GM18519 (cell line): ENCODE measurements around the gene MEF2C.

ENCODE experiments used
- ATAC-seq: cut with Tn5 transposase; IDR thresholded peaks from one replicate; pipeline ENCODE4 v1.9.1; 2021; ENCODE audit warnings: mild to moderate bottlenecking, moderate library complexity; ENCODE audit not compliant: unreplicated experiment, low FRiP score

MEF2C gene

DNA sequence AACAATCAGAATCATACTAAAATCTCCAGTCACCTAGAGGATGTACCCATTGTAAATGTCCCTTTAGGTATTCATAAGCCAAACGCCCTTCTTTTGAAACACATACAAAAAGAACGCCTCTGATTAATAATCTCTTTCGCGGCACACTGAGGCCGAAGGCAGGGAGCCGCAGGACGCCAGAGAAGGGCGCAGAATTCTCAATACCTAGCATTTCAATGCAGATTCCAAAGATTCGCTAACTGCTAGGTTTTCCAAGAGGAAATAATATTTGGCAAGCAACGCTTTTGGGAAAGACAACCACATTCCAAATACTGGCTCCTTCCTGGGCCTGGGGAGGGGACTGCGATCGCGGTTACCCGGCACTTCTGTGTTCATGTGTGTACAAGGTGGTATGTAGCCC is 203.3 kb downstream of the MEF2C start:
- no peak for ATAC-seq

DNA sequence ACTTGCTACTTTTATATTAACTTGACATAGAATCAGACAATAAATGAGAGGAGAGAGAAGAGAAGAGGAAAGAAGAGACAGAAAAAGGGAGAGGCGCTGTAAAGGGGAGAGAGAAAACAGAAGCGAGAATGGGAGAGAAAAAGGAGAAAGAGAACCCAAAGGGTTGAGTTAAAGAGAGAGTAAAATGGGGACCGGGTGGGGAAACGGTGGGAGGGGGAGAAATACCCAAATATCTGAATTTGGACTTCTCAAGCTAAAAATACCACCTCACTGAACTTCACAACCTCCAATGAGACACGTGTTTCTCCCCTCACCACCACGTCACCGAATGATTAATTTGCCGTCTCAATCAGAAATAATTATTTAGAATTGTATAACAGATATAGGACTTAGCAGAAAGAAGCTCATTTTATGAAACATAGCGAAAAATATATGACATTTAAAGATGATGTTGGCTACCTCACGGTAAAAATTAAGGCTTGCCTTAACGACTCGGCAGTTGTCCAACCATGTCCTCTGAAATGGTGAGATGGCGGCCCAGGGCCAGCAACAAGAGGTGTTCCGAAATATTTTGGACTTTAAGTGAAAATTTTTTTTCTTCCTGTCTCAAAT is 204.1 kb downstream of the MEF2C start:
- no peak for ATAC-seq

DNA sequence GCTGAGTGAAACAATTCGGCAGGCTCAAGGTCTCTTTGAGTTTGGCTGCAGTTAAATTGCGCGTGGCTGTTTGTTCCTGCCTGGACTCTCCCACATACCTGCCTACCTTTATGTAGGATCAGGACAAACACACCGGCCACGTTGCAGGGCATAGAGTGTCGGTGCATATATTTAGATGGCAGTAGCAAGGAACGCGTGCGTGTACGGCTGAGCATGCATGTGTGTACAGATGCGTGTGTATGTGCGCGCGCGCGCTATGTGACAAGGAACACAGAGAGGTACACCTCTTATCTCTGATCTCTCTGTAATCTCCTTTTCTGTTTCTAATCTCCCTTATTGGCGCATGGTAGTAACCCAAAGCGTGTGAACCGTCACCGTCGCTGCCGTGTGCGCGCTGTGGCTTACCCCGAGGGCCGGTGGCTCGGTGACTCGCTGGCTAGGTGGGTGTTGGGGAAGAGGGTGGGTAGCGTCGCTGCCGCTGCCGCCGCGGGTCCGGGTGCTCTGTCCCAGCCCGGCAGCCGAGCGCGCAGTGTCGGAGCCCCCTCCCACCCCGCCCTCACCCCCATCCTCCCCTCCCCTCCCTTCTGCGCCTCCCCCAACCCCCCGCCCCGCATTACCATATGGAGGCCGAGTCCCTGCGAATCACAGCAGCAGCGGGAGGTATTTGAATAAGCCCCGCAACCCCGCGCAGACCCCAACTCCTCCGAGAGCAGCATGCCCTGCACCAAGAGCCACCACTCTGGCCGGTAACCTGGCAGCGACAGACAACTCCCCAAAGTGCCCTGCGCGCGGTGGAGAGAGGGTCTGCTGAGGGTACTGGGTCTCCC is 204.8 kb downstream of the MEF2C start:
- no peak for ATAC-seq

DNA sequence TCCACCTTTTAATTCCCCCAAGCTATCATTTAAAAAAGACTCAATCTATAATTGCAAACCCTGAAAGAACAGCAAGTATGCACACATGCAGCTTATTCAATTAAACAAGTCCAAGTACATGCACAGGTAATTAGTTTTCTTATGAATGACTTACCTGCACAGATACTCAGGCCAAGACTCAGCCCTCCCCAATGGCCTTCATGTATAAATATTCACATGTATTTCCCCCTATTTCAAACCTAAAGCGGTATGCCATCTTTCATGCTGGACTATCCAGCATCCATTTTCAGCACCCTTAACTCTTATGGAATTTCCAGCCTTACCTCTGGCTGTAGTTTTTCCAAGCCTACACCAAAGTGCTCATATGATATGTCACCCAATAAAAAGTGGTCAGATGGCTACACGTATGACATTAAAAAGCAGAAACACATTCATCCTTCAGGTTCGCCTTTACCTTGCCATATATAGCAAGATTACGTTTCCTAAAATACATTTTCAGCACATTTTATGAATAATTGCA is 205.5 kb downstream of the MEF2C start:
- no peak for ATAC-seq

DNA sequence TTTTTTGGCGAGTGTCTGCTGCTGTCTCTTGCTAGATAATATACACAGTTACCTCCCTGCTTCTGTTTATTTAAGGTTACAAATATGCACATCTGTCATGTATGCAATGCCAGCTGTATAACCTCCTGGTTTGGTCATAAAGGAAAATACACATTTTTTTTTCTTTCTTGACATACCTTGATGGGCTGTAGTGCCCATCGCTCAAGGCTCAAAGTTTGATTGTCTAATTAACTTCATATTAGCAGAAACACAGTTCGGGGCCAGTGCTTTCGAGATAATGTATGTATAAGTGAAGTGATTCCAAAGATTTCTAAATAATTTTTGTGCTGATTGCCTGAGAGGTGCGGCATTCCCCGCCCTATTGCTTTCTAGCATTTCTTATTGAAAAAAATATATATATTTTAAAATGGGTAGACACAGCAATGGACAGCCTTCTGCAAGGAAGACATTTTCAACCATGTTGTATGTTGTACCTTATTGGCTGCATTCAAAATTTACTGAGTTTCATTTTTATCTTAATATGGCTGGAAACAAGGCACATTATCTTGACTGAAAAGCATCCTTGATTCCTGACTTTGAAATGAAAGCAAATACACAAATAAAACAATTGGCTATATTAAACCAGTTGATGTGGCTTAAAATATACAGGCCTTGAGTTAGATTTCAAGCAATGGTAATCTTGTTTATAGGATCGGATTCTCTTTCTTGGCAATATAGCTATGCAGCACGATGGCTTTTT is 206.2 kb downstream of the MEF2C start:
- no peak for ATAC-seq

DNA sequence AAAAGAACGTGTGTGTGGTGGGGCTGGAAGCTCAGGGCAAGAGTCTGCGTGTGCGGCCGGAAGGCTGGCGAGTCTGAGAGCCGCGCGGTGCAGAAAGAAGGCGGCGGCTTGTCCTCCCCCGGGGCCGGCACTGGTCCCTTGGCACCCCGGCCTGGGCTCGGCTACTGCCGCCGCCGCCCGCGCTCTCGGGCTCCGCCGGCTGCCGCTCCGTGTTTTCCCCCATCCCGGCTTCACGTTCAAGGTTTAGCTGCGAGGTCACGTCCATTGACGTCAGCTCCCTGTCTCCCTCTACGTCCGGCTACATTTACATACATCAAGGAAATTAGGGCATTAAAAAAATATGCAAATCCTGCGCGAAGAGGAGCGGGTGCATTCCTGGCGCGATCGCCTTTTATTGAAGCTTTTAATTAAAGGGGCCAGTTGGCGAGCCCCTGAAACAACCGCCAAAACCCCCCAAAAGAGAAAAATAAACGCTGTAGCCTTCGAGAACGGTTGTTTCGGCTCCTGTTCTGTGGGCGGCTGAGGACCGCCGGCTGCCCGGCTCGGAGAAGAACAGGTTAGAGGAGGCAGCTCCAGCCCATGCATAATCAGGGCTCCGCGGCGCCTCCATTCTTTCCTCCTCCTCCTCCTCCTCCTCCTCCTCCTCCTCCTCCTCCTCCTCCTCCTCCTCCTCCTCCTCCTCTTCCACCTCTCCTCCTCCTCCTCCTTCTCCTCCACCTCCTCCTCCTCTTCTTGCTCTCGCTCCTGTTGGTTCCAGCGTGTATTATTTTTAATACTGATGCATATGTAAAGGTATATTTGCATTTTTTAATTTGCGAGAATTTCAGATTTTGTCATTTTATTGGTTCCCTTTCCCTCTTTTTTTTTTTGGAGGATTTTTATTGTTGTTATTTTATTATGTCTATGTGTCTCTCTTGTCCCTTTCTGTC is 207.0 kb downstream of the MEF2C start:
- ATAC-seq, result peak; percentile 33

DNA sequence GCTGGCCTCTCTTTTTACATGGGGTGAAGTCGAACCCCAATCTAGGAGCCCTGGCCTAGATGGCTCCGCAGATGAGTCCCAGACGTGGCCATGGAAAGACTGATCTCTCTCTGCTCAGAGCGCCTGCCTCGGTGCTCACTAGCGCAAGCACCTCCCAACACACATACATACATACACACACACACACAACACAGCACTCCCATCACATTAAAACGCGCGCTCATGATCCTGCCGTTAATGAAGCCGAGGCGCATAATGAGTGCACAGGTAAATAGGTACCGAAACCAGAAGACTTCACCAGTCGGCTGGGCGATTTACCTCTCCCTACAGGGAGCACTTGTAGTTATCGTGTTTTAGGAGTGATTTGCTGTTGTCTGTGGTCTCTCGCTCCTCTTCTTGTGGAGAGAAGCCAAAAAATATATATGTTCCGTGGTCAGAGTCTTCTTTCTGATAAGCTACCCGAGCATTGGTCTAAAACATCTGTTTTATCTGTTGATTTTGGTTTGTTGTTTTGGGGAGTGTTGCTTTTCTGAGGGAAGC is 207.7 kb downstream of the MEF2C start:
- peak; percentile 6 for ATAC-seq

DNA sequence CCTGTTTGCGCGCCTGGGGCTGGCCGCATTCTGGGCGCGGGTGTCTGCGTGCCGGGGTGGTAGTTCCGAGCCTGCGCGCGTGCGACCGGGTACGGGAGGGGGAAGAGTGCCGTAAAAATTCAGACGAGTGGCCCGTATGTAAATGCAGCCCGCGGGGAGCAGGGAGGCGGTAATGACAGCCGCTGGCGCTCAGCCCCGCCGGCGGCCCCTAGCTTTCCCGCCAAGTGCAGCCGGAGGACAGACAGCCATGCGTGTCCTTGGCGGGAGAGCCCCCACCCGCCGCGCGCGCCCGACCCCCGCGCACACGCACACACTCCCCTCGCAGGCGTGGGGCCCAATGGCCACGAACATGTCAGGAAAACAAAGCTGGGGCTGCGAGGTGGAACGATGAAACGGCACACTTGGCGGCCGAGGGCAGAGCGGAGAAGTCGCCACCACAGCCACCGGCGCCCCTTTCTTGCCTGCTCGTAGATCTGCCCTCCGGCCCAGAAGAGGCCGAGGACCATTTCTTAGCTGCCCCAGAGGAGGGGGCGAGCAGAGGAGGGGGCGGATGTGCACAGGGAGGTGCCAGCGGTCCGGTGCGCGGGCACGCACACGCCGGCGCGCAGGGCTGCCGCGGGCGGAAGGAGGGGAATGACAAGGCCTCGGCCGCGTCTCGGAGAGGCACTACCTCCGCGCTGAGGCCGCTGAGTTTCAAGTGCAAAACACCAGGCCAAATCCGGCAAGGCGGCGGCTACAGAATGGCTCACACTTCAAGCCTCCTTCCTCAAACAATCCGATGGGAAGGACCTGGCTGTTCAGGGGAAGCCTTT is 208.4 kb downstream of the MEF2C start:
- peak; percentile 60 for ATAC-seq

DNA sequence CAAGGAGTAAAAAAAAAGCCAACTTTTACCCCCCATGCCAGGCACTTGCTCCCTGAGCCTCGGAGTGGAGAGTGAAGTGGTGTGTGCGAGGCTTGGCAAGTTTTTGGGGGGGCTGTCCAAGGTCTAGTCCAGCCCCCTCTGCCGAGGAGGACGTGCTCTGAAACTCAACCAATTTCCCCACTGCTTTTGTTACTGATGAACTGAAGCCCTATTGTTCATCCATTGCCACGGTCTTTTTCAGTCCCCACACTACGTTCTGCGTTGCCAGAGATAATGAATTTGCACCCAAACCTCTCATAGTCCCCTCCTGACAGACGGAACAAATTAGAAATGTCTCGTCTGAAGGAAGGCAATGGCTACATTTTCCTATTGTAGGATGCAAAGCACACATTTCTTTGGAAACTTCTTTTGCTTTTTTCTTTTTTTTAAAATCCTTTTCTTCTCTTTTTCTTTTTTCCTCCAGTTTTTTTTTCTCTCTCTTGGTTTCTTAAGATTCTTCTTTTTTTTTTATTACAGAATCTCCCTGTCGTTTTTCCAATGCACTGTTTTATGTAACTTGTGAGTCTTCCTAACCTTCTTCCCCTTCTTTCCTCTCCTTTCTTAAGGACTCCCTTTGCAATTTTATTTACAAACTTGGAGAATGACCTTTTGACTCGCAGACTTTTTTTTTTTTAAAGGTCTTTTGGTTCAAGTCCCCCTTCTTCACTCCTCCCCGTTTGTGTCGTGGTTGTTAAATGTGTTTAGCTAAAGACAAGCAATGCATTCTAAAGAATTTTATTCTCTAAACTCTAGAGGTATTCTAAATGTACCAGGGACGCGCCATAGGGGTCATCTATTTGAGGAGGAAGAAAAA is 209.5 kb downstream of the MEF2C start:
- no peak for ATAC-seq

DNA sequence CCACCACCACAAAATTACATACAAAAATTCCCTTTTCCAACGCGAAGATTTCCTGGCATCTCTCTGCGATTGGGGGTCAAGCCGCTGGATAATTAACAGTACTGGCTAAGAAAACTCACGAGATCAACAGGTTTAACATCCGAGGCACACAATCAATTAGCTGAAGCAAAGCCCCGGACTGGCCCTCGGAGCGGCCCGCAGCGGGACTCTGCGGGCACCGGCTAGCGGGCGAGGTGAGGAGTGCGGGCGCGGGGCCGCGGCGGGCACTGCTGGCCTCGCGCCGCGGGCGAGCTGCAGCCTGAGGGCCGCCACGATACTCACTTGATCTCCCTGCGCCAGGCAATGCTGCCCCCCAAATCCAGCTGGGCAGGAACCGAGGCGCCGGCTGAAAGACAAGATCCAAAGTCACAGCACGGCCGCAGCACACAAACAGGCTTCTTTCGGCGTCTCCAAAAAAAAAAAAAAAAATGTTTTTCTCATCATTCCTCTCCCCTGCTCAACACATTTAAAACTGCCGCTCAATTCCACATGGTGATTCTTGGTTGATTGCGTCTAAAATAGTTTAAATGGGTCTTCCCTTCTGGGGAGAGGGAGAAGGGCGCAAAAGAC is 210.2 kb downstream of the MEF2C start:
- no peak for ATAC-seq

DNA sequence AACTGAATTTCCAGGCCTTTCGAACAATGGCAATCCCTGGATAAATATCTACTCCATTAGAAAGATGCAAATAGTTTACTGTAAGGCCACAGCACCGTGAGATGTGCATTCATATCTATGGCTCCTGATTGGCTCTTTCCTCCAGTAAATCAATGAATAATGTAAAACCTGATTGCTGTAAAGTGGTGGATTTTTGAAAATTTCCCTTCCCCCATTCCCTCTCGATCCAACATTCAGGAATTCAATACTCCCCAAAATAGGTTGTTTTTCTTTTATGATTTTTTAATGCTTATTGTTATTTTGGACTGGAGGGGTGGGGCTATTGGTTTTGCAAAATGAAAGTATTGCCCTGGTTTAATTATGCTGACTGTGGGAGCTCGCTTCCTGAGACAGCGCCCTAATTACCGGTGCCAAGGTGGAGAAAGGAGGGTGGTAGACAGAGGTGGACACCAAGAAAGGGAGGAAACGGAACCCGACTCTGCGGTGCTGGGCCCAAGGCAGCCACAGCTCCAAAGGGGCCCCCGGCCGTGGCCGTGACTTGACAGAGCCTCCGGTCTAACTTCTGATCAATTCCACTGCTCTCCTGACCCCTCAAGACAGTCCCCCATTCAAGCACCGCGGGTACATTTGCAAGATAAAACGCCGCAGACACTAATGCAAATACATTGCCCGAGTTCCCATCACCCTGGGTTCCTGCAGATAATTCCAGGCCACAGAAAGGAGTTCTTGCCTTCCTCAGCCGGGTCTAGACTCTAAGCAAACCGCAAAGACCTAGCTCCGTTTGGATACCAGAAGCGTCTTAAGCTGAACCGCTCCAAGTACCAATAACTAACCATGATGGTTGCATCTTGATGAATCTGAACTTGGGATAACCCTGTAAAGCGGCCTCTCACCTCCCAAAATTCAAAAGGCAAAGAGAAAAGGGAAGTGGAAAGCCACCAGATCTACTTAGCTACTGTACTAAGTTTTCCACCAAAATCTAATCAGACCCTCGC is 211.2 kb downstream of the MEF2C start:
- no peak for ATAC-seq

DNA sequence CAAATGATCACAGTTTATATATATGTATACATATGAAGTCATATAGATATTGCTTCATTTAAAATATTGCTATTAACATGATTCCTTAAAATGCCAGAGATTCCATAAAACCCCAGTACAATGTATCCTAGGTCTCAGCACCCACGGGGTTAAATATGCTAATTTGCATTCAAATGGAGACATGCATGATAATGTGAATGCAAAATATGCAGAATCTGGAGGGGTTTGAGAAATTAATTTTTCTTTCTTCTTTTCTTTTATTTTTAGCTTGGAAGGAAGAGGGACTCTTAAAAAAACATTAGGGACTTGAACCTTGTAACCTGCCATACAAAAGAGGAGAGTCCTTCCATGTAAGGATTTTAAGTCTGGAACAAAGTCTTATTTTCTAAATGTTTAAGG is 211.9 kb downstream of the MEF2C start:
- ATAC-seq, result no peak

DNA sequence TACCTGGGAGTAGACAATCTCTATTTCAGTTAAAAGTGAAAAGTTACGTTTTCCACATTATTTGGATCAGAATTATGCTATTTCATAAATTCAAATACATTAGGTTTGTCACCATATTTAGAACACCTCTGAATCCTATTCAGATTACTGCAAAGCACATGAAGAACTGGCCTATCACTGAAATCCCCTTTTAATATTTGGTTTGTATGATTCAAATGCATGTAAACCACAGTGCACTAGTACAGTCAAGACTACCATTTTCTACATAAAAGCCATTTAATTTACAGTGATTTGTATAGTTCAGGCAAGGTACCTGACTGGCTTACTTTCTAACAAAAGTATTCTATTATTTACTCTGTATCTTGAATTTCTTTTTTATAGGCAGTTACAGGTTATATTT is 212.5 kb downstream of the MEF2C start:
- no peak for ATAC-seq

DNA sequence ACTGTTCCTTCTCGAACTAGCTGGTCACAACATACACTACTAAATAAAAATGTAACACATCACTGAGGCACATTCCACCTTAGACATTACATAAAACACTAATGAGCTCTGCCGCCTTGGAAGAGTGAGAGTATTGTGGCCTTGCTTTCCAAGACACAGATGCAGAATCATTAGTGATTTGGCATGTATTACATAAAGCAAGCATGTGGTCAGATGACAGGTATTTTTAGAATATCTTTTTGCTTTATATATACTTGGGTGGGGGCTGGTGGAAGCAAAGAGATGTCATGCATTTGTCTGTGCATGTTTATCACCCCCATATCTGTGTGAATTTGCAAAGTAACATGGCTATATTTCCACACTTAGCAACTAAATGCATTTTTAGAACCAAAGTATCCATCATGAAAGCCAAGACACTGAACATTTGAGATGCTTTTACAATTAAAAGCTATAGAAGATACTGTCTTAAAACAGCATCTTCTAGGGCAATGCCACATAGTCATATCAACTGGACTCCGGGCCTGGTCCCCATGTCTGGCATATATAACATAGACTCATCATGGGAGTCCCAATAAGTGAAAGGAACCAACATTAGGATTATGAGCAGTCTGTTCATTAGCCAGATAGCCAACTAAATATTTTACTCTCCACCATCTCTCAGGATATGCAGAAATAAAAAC is 213.5 kb downstream of the MEF2C start:
- no peak for ATAC-seq

DNA sequence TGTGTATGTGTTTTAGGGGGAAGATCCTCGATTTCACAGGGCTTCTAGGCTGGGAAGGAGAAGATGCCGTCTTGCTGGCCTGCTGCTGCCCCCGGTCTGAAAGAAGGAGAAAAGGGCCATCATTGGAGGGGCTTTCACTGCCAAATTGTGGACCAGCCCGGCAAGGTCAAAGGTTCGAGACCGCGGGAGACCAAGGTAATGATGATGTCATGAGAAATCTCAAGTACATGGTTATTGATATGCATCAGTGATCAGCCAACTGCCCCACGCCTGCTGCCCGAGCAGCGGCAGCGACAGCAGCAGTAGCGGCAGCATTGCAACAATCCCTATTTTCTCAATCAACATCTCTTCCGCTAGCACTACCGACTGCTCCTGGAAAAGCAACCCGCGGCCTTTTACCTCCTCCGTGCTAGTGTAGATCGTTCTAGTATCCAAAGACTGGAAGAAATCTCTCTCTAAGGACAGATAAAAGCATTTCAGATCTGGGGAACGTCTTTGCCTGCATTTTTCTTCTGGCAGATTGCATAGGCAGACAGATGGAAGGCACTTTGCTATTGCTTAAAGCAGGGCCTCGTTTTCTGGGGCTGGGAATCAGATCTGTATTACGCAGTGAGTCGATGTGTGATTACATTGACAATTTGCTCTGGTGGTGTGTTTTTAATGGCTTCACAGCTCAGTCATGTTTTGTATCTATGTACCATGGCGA is 215.3 kb downstream of the MEF2C start:
- ATAC-seq, result peak; percentile 6
